ENCODE data around the gene KIAA1755. TPM values are rescaled to one million over a fixed set of nuclear protein-coding genes. Genes with fewer than 3 reads are reported as not detected.

Gene KIAA1755
- total and polyA plus RNA-seq, 2 of the 4 experiments (the other 2 are of a cell fraction): 2.5 to 5.1 TPM

DNA sequence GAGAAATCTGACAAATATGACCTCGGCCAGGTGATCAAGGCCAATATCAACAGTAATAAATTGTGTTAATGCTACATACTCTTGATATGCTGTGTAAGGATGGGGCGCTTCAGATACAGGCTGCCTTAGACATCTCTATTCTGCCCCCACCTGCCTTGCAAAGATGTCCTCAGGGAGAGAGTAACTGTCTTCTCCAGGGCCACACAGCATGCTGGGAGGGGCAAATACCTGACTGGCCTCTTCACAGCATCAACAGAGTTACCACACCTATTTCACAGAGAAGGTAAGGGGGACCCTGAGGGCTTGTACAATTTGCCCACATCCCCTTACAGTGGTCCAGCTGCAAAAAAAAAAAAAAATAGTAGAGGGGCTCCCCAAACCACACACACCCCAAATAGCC, 17.2 kb upstream of the KIAA1755 start:
- H2BK15ac ChIP-seq (ENCODE audit: low read depth, low read length): peak overlapping the region; percentile 88; the same call in 2 of the 3 replicates
- no peaks in the 10 kb centered on the region; the same call in 1 of the 2 replicates for H4K20me1 ChIP-seq (ENCODE audit: insufficient read depth, low read length)
- intact Hi-C loops (cut with micrococcal nuclease): no loop called here
- H4K91ac ChIP-seq (ENCODE audit: insufficient read depth, low read depth, low read length): peak overlapping the region; percentile 86
- H3K23ac ChIP-seq (ENCODE audit: low read depth, low read length): peak overlapping the region; percentile 73
- no peaks in the 10 kb centered on the region for H3K27me3 ChIP-seq (ENCODE audit: control insufficient read depth, insufficient read depth, low read length)
- in situ Hi-C loops (cut with MboI; ENCODE audit: low sequenced_read_pairs): no loop called here
- no peak overlapping the region for H2AK9ac ChIP-seq (replicated peaks; ENCODE audit: low read depth, low read length, poor library complexity)
- peak overlapping the region; percentile 79 for H2AK5ac ChIP-seq (ENCODE audit: low read depth, low read length)
- no peaks in the 10 kb centered on the region for H3K9me3 ChIP-seq (ENCODE audit: control insufficient read depth, insufficient read depth, low read length)
- no peak for TF ChIP-seq CEBPB (IDR thresholded peaks at IDR 0.05; ENCODE audit: low read depth, low read length)
- TF ChIP-seq FOS (IDR thresholded peaks at IDR 0.05; ENCODE audit: low read depth, low read length): no peak
- TF ChIP-seq, protein P1, sequence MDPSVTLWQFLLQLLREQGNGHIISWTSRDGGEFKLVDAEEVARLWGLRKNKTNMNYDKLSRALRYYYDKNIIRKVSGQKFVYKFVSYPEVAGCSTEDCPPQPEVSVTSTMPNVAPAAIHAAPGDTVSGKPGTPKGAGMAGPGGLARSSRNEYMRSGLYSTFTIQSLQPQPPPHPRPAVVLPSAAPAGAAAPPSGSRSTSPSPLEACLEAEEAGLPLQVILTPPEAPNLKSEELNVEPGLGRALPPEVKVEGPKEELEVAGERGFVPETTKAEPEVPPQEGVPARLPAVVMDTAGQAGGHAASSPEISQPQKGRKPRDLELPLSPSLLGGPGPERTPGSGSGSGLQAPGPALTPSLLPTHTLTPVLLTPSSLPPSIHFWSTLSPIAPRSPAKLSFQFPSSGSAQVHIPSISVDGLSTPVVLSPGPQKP (IDR thresholded peaks at IDR 0.05; ENCODE audit: borderline replicate concordance, low read depth, low read length): no peak
- TF ChIP-seq MAFK (IDR thresholded peaks at IDR 0.05; ENCODE audit: low read depth, low read length): no peak
- TF ChIP-seq, protein P2, sequence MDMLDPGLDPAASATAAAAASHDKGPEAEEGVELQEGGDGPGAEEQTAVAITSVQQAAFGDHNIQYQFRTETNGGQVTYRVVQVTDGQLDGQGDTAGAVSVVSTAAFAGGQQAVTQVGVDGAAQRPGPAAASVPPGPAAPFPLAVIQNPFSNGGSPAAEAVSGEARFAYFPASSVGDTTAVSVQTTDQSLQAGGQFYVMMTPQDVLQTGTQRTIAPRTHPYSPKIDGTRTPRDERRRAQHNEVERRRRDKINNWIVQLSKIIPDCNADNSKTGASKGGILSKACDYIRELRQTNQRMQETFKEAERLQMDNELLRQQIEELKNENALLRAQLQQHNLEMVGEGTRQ (IDR thresholded peaks at IDR 0.05; ENCODE audit: low read depth, low read length): no peak
- TF ChIP-seq, protein P3, sequence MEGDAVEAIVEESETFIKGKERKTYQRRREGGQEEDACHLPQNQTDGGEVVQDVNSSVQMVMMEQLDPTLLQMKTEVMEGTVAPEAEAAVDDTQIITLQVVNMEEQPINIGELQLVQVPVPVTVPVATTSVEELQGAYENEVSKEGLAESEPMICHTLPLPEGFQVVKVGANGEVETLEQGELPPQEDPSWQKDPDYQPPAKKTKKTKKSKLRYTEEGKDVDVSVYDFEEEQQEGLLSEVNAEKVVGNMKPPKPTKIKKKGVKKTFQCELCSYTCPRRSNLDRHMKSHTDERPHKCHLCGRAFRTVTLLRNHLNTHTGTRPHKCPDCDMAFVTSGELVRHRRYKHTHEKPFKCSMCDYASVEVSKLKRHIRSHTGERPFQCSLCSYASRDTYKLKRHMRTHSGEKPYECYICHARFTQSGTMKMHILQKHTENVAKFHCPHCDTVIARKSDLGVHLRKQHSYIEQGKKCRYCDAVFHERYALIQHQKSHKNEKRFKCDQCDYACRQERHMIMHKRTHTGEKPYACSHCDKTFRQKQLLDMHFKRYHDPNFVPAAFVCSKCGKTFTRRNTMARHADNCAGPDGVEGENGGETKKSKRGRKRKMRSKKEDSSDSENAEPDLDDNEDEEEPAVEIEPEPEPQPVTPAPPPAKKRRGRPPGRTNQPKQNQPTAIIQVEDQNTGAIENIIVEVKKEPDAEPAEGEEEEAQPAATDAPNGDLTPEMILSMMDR (conservative IDR thresholded peaks at IDR 0.05; ENCODE audit: low read depth, low read length): no peak
- TF ChIP-seq SMC3 (IDR thresholded peaks at IDR 0.05; ENCODE audit: low read depth, low read length): no peak
- TF ChIP-seq NFE2L2 (IDR thresholded peaks at IDR 0.05; ENCODE audit: low read depth, low read length): no peak
- no peak for TF ChIP-seq RFX5 (IDR thresholded peaks at IDR 0.05; ENCODE audit: low read depth, low read length)
- no peak for TF ChIP-seq RCOR1 (IDR thresholded peaks at IDR 0.05; ENCODE audit: insufficient replicate concordance, low read length)
- no peak for TF ChIP-seq MAZ (IDR thresholded peaks at IDR 0.05; ENCODE audit: borderline replicate concordance, low read depth, low read length)
- TF ChIP-seq CHD1 (IDR thresholded peaks at IDR 0.05; ENCODE audit: low read depth, low read length): no peak
- peaks cover 21% of the 10 kb centered on the region for H3K9me1 ChIP-seq (ENCODE audit: insufficient read depth, low read length)
- ChIA-PET POLR2A (ENCODE audit: unreplicated experiment) (no interaction called here), CTCF (no interaction called here)
- H2AFZ ChIP-seq (replicated peaks; ENCODE audit: low read length, poor library complexity): peak overlapping the region; percentile 48
- peak overlapping the region; percentile 9; the same call in 1 of the 2 replicates for H3K56ac ChIP-seq (ENCODE audit: extremely low read depth, insufficient read depth, low read length)
- H3K9ac ChIP-seq (ENCODE audit: low read depth, low read length): peak overlapping the region; percentile 15; the same call in 1 of the 2 replicates
- no peaks in the 10 kb centered on the region for H3K79me1 ChIP-seq (ENCODE audit: low read depth in 1 of 2, low read length in 2 of 2)
- dilution Hi-C loops (cut with HindIII; ENCODE audit: low sequenced_read_pairs, unreplicated experiment): no loop called here
- no peak for ATAC-seq (ENCODE audit: low read depth)
- peak overlapping the region; percentile 87 for H3K18ac ChIP-seq (ENCODE audit: low read depth, low read length)
- DNase-seq: no peak
- peak overlapping the region; percentile 93 for H2BK5ac ChIP-seq (ENCODE audit: low read depth, low read length, poor library complexity, severe bottlenecking)
- H3K27ac ChIP-seq (ENCODE audit: insufficient read depth, low read length): peak overlapping the region; percentile 68
- no peak overlapping the region for H3K4me3 ChIP-seq (ENCODE audit: insufficient read depth, low read depth, low read length)
- H3K4me2 ChIP-seq (ENCODE audit: low read depth, low read length): no peak overlapping the region
- peak overlapping the region; percentile 79 to 80 for H4K8ac ChIP-seq (ENCODE audit: low read depth in 2 of 2, low read length in 2 of 2)
- H2BK20ac ChIP-seq (ENCODE audit: low read depth, low read length): peak overlapping the region; percentile 99
- peak overlapping the region; percentile 90 for H3K14ac ChIP-seq (replicated peaks; ENCODE audit: low read depth, low read length)
- H3K4ac ChIP-seq (ENCODE audit: low read depth, low read length): peak overlapping the region; percentile 98
- BruUV-seq (replicated peaks): no TSS peak
- peak overlapping the region; percentile 96 for H2BK120ac ChIP-seq (ENCODE audit: low read depth, low read length)
- H4K5ac ChIP-seq (ENCODE audit: low read depth, low read length): peak overlapping the region; percentile 83
- peaks cover 41% of the 10 kb centered on the region for H3K4me1 ChIP-seq (ENCODE audit: control insufficient read depth, insufficient read depth, low read length)
- no CpG with 5 or more reads among the region's 2 CpGs for WGBS, 2 experiments (ENCODE audit: extremely low coverage in 2 of 2, insufficient read length in 1 of 2)
- no peaks in the 10 kb centered on the region for H3K36me3 ChIP-seq (ENCODE audit: control insufficient read depth, insufficient read depth, low read length)

All from IMR-90 (cell line).